Fibroblast of peridontal ligament (primary cell): ENCODE data around the gene ZNF613.
"Not testable (repeated sequence)": the region's sequence is repeated elsewhere in the genome, so short reads cannot be mapped to it uniquely, and the experiment has no call there.

Experiments
- DNase-seq: peaks from one replicate; pipeline ENCODE4 v3.0.0-alpha.2; 2010; ENCODE audit errors: extremely low read depth

The ZNF613 gene

GRCh38 chr19:51944798-51945552 is 17.7 kb downstream of the ZNF613 start:
- peak; percentile 4 for DNase-seq

- no peak for DNase-seq
Observed at GRCh38 chr19:51946602-51947001, 19.3 kb downstream of the ZNF613 start.

DNA sequence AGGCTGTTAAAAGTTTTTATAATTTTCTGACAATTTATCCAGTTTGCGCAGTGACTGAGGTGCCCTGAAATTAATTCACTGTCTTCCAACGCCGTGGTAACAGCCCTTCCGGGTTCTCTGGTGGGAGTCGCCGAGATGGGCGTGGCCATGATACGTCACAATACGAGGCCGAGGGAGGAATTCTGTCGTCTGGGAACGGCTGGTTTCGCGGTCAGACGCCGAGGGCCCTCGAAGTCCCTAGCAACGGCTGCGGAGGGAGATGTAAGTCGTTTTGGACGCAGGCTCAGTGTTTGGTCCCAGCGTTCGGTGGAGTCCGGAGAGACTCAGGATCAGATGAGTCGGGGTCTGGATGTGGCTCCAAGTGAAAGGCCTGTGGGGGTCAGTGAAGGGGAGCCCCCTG is 21.7 kb downstream of the ZNF613 start:
- peak; percentile 72 for DNase-seq

DNA sequence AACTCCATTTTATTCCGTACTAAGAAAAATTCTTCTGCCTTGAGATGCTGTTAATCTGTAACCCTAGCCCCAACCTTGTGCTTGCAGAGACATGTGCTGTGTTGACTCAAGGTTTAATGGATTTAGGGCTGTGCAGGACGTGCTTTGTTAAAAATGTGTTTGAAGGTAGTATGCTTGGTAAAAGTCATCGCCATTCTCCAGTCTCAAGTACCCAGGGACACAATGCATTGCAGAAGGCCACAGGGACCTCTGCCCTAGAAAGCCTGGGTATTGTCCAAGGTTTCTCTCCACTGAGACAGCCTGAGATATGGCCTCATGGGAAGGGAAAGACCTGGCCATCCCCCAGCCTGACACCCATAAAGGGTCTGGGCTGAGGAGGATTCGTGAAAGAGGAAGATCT is 30.6 kb downstream of the ZNF613 start:
- not testable (repeated sequence) for DNase-seq

- DNase-seq = no peak
Observed at GRCh38 chr19:51959791-51960190, 32.5 kb downstream of the ZNF613 start.

- not testable (repeated sequence) for DNase-seq
Observed at GRCh38 chr19:51960621-51961233, 33.5 kb downstream of the ZNF613 start.

- DNase-seq = no peak
Observed at GRCh38 chr19:51965583-51965982, 38.3 kb downstream of the ZNF613 start.

- DNase-seq = no peak
Observed at GRCh38 chr19:51970718-51971117, 43.4 kb downstream of the ZNF613 start.

GRCh38 chr19:51971624-51972023 is 44.4 kb downstream of the ZNF613 start:
- peak; percentile 13 for DNase-seq

DNA sequence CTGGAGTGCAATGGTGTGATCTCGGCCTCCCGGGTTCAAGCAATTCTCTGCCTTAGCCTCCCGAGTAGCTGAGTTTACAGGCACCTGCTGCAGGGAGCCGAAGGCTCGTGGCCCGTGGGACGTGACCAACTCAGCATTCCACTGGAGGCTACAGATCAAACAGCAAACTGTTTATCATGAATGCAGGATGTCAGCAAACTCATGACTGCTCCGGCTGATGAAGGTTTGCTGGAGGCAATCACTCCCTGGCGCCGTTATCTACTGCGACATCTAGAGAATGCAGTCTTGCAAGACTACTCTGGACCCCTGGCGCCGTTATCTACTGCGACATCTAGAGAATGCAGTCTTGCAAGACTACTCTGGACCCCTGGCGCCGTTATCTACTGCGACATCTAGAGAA is 48.5 kb downstream of the ZNF613 start:
- DNase-seq = not testable (repeated sequence)

GRCh38 chr19:51976852-51977251 is 49.6 kb downstream of the ZNF613 start:
- no peak for DNase-seq

DNA sequence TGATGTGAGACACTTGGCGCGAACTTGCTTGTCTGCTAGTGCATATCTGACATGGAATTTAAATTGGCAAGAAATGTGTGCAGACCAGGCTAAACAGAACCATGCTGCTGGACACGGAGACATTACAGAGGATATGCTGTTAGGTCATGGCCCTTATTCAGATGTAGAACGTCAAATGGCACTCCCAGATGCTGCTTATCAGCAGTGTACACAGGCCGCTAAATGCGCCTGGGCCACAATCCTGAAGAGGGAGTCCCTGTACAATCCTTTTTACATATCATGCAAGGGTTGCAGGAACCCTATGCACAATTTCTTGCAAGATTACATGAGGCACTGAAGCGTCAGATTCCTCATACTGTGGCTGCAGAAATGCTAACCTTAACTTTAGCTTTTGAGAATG is 50.1 kb downstream of the ZNF613 start:
- DNase-seq = no peak

DNA sequence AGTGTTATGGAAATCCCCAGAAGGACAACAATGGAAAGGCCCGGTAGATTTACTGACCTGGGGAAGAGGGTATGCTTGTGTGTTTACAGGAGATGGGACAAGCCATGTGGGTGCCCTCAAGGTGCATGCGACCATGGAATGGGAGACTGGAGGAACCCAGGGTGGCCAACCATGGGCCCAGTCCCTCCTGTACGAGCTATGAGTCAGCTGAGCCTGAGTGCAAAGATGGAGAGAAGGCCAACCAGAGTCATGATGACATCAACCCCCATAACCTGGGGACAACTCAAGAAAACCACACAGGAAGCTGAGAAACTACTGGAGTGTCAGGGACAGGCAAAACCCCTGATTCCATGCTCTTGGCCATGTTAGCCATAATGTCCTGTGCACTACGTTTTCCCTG is 51.6 kb downstream of the ZNF613 start:
- DNase-seq = no peak

- no peak for DNase-seq
Observed at GRCh38 chr19:51980116-51980736, 53.0 kb downstream of the ZNF613 start.

DNA sequence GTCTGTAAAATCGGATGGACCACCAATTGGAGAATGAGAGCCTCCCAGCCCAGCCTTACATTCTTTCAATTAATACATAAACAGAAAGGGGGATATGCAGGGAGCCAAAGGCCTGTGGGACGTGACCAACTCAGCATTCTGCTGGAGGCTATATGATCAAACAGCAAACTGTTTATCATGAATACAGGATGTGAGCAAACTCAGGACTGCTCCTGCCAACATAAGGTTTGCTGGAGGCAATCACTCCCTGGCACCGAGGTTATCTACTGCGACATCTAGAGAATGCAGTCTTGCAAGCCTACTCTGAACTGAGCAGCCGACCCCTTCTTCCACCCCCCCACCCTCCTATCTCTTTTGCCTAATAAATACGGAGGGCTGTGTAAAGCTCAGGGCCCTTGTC is 53.7 kb downstream of the ZNF613 start:
- not testable (repeated sequence) for DNase-seq

DNA sequence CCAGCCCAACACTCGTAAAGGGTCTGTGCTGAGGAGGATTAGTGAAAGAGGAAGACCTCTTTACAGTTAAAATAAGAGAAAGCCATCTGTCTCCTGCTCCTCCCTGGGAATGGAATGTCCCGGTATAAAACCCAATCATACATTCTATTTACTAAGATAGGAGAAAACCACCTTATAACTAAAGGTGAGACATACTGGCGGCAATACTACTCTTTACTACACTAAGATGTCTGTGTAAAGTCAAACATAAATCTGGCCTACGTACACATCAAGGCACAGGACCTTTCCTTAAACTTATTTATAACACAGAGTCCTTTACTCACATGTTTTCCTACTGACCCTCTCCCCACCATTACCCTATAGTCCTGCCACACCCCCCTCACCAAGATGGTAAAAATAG is 56.1 kb downstream of the ZNF613 start:
- no peak for DNase-seq

- peak; percentile 96 for DNase-seq
Observed at GRCh38 chr19:51986309-51987291, 59.3 kb downstream of the ZNF613 start, which contains the start of gene ZNF350. Gene ZNF350 (minus strand): TSS chr19:51986840. CDS start chr19:51974360, 12,480 bp downstream.

GRCh38 chr19:51993422-51993821 is 66.2 kb downstream of the ZNF613 start:
- no peak for DNase-seq

DNA sequence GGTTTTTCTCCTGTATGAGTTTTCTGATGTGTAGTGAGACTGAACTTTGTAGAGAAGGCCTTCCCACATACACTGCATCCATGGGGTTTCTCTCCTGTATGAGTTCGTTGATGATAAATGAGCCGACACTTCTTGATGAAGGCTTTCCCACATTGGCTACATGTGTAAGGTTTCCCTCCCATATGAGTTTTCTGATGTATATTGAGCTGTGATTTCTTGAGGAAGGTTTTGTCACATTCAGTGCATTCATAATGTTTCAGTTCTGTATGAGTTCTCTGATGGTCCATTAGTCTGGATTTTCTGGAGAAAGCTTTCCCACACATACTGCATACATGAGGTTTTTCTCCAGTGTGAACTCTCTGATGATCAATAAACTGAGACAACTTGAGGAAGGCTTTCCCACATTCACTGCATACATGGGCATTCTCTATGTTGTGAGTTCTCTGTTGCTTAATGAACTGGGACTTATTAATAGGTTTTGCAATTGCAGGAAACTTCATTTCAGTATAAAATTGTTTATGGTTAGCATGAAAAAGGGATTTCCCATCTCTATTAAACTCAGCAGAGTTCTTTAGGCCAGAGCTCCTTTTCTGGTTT is 66.9 kb downstream of the ZNF613 start:
- DNase-seq = peak; percentile 2
